AG09309 (cell line): ENCODE measurements around the gene KDM4C.

Source experiments
- DNase-seq: peaks from one replicate; pipeline ENCODE4 v3.0.0-alpha.2; 2010; ENCODE audit warnings: low read depth
- H3K4me3 ChIP-seq: 2 replicates; pipeline ENCODE4 v1.5.1; 2011; ENCODE audit warnings: mild to moderate bottlenecking, low read depth, low read length, moderate library complexity; ENCODE audit not compliant: control insufficient read depth
- CTCF ChIP-seq: IDR thresholded peaks from 2 replicates; pipeline ENCODE4 v1.5.1; 2011; ENCODE audit warnings: mild to moderate bottlenecking, low read depth, low read length, inconsistent platforms; ENCODE audit not compliant: insufficient read depth, control insufficient read depth; ENCODE audit errors: missing control alignments

The KDM4C gene

GRCh38 chr9:7055171-7055903, 297.6 kb downstream of the KDM4C start:
- no peak for TF ChIP-seq CTCF
- DNase-seq, result no peak
- H3K4me3 ChIP-seq, result no peak overlapping the region

GRCh38 chr9:7056254-7056653, 298.5 kb downstream of the KDM4C start:
- no peak for TF ChIP-seq CTCF
- no peak for DNase-seq
- no peak overlapping the region for H3K4me3 ChIP-seq

DNA sequence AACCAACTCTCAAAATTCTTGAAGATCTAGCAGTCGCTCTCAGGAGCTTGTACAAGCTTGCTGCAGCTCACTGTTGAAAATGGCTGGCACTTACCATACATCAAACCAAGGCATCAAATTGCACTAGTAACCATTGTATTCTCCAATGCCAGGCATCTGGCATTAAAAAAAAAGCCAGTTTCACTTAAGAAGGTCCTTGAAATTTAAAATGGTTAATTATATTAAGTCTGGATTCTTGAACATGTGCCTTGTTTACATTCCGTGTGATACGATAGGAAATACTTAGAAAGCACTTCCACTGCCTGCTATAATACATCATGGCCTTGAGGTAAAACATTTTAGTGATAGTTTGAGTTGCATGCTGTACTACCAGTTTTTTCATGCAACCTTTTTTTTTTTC, 300.7 kb downstream of the KDM4C start:
- no peak for TF ChIP-seq CTCF
- no peak overlapping the region for H3K4me3 ChIP-seq
- DNase-seq, result no peak

DNA sequence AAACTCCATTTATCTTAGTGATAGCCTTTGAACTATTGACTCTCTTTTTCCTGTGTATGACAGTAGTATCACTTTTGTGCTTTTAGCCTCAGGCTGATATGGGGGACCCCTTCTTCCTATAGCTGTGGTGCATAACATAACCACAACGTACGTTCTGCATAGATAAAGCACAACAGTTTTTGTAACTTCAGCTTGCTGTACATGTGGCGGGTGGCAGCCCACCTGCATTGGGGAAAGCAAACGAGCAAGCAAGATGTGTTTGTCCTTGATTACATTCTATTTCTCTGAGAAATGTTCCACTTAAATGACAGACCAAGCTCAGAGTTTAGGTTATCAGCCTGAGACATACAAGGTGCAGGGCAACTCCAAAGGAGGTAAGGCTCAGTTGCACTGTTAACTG, 309.4 kb downstream of the KDM4C start:
- H3K4me3 ChIP-seq, result no peak overlapping the region
- DNase-seq, result no peak
- TF ChIP-seq CTCF, result no peak

GRCh38 chr9:7071916-7072315, 314.1 kb downstream of the KDM4C start:
- H3K4me3 ChIP-seq, result no peak overlapping the region
- TF ChIP-seq CTCF, result no peak
- no peak for DNase-seq

DNA sequence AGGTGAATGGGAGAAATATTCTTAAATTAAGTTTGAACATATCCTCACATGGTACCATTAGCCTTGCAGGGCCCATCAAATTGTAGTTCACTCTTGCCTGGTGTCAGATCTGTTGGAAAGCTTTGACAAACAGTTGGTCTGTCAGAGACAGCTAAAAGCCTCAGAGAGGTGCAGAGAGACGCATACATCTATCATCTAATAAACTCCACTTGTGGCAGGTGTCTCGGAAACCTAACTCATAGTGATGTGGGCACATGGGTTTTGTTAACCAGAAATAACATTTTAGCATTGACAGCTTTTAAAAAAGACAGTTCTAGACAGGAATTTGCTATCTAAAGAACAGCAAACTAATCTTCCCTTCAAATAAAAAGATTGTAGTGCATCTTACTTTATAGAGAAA, 315.9 kb downstream of the KDM4C start:
- H3K4me3 ChIP-seq, result no peak overlapping the region
- no peak for DNase-seq
- no peak for TF ChIP-seq CTCF
